ENCODE data around the gene PTPN9. TPM values are rescaled to one million over a fixed set of nuclear protein-coding genes. Genes with fewer than 3 reads are reported as not detected.
A peak's percentile ranks its signal among the peaks of the same experiment; 100 is the strongest.
"Not testable (repeated sequence)": the region's sequence is repeated elsewhere in the genome, so short reads cannot be mapped to it uniquely, and the experiment has no call there.

The PTPN9 gene
- total and polyA plus RNA-seq, 2 of the 13 experiments (the other 11 are each of a cell fraction or from before 2014, with no cell fraction given): 16.6 to 19.9 TPM

- TF ChIP-seq, protein P1, sequence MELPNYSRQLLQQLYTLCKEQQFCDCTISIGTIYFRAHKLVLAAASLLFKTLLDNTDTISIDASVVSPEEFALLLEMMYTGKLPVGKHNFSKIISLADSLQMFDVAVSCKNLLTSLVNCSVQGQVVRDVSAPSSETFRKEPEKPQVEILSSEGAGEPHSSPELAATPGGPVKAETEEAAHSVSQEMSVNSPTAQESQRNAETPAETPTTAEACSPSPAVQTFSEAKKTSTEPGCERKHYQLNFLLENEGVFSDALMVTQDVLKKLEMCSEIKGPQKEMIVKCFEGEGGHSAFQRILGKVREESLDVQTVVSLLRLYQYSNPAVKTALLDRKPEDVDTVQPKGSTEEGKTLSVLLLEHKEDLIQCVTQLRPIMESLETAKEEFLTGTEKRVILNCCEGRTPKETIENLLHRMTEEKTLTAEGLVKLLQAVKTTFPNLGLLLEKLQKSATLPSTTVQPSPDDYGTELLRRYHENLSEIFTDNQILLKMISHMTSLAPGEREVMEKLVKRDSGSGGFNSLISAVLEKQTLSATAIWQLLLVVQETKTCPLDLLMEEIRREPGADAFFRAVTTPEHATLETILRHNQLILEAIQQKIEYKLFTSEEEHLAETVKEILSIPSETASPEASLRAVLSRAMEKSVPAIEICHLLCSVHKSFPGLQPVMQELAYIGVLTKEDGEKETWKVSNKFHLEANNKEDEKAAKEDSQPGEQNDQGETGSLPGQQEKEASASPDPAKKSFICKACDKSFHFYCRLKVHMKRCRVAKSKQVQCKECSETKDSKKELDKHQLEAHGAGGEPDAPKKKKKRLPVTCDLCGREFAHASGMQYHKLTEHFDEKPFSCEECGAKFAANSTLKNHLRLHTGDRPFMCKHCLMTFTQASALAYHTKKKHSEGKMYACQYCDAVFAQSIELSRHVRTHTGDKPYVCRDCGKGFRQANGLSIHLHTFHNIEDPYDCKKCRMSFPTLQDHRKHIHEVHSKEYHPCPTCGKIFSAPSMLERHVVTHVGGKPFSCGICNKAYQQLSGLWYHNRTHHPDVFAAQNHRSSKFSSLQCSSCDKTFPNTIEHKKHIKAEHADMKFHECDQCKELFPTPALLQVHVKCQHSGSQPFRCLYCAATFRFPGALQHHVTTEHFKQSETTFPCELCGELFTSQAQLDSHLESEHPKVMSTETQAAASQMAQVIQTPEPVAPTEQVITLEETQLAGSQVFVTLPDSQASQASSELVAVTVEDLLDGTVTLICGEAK (IDR thresholded peaks at IDR 0.05): no peak
- TF ChIP-seq, protein P1 (CRISPR knock-in tag; IDR thresholded peaks at IDR 0.05): no peak
- TF ChIP-seq MED8 (CRISPR knock-in tag; IDR thresholded peaks at IDR 0.05; ENCODE audit: insufficient replicate concordance): no peak
- no peak for TF ChIP-seq ATF7-NPFF (CRISPR knock-in tag; IDR thresholded peaks at IDR 0.05; ENCODE audit: low read depth)
- no peak for TF ChIP-seq ZNF557 (CRISPR knock-in tag; IDR thresholded peaks at IDR 0.05)
- peak; percentile 67; the same call in 1 of the 2 replicates for TF ChIP-seq ZNF441 (CRISPR knock-in tag; IDR thresholded peaks at IDR 0.05; ENCODE audit: borderline replicate concordance)
- TF ChIP-seq TOPORS (CRISPR knock-in tag; IDR thresholded peaks at IDR 0.05): no peak
- TF ChIP-seq ZNF329 (CRISPR knock-in tag; IDR thresholded peaks at IDR 0.05; ENCODE audit: low read depth): no peak
- TF ChIP-seq NR2F6 (IDR thresholded peaks at IDR 0.05): no peak
- TF ChIP-seq NR2F6 (CRISPR knock-in tag; IDR thresholded peaks at IDR 0.05): no peak
Measured at GRCh38 chr15:75449585-75450306, 129.4 kb downstream of the PTPN9 start (continued).

- H2AFZ ChIP-seq (ENCODE audit: low read length); ATAC-seq; intact Hi-C loops (cut with micrococcal nuclease; ENCODE audit: unreplicated experiment); H3K9ac ChIP-seq (ENCODE audit: insufficient read depth, low read depth, low read length); CTCF ChIA-PET (ENCODE audit: low intra/inter-chr PET ratio, low total read pairs); H3K9me3 ChIP-seq (ENCODE audit: low read length); DNase-seq (ENCODE audit: low spot score); H3K27me3 ChIP-seq (ENCODE audit: control insufficient read depth in 1 of 2, insufficient read depth in 2 of 2, low read length in 2 of 2); BruUV-seq (replicated peaks); FAIRE-seq; in situ Hi-C loops (cut with HindIII; ENCODE audit: extremely low pct_ligation_motif_present, low pct_unique_long_range_greater_than_20kb); H3K4me2 ChIP-seq (ENCODE audit: low read depth, low read length); H3K27ac ChIP-seq (ENCODE audit: extremely low read length, insufficient read depth, low read length); H3K4me3 ChIP-seq (replicated peaks in 1 of 3; ENCODE audit: insufficient read depth in 1 of 3, low read depth in 2 of 3, low read length in 3 of 3): not testable (repeated sequence)
- Histone ChIP-seq H4K20me1 (ENCODE audit: insufficient read depth, low read length) (peaks cover 44% of the 10 kb centered on the region), H3K4me1 (ENCODE audit: insufficient read depth, low read length) (peaks cover 28% of the 10 kb centered on the region), H3K79me2 (ENCODE audit: insufficient read depth, low read length) (peaks cover 75% of the 10 kb centered on the region), H3K36me3 (replicated peaks in 1 of 2; ENCODE audit: control insufficient read depth in 1 of 2, insufficient read depth in 2 of 2, low read length in 2 of 2) (peaks cover 2 to 19% of the 10 kb centered on the region in 2 experiments; a peak in 4 of 5 replicates)
- 93% methylated on average over 13 of the region's 13 CpGs for WGBS (ENCODE audit: low lambda C conversion rate)
- POLR2A ChIA-PET: interaction anchor here (1.1 kb wide), 1 partner anchor 80 kb away, joined by 4 read pairs; the partner anchor contains the start of gene MAN2C1
Measured at GRCh38 chr15:75448171-75448570, 130.9 kb downstream of the PTPN9 start.

Measured in HepG2 (cell line).